Measurements from ENCODE around the gene PDLIM3. TPM values are rescaled to one million over a fixed set of nuclear protein-coding genes. Genes with fewer than 3 reads are reported as not detected.
A peak's percentile ranks its signal among the peaks of the same experiment; 100 is the strongest.

Gene PDLIM3
- total and polyA plus RNA-seq, 2 experiments from 2014 or later = 8.5 to 18.0 TPM

DNA sequence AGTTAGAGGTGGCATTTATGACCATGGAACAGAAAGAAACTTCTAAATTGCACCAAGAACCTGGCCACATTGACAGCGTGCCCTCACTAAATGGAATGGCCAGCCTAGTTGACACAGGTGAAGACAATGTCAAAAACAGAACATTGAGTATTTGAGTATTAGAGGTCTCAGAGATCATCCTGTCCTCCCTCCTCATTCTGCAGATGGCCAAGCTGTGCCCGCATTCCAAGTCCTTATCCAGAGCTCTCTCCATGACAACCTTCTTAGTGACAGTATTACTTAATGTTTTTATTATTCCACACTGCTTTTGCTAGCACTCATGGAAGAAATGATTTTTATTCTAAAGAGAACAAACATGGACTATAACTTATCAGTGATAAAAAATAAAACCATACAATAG, 53.9 kb downstream of the PDLIM3 start (continued):
- TF ChIP-seq, protein P1, sequence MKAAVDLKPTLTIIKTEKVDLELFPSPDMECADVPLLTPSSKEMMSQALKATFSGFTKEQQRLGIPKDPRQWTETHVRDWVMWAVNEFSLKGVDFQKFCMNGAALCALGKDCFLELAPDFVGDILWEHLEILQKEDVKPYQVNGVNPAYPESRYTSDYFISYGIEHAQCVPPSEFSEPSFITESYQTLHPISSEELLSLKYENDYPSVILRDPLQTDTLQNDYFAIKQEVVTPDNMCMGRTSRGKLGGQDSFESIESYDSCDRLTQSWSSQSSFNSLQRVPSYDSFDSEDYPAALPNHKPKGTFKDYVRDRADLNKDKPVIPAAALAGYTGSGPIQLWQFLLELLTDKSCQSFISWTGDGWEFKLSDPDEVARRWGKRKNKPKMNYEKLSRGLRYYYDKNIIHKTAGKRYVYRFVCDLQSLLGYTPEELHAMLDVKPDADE (IDR thresholded peaks at IDR 0.05) = no peak
- TF ChIP-seq STAT1 (IDR thresholded peaks at IDR 0.05; ENCODE audit: unreplicated experiment) = no peak
- no peak for TF ChIP-seq NANOG (IDR thresholded peaks at IDR 0.05; ENCODE audit: borderline replicate concordance)

DNA sequence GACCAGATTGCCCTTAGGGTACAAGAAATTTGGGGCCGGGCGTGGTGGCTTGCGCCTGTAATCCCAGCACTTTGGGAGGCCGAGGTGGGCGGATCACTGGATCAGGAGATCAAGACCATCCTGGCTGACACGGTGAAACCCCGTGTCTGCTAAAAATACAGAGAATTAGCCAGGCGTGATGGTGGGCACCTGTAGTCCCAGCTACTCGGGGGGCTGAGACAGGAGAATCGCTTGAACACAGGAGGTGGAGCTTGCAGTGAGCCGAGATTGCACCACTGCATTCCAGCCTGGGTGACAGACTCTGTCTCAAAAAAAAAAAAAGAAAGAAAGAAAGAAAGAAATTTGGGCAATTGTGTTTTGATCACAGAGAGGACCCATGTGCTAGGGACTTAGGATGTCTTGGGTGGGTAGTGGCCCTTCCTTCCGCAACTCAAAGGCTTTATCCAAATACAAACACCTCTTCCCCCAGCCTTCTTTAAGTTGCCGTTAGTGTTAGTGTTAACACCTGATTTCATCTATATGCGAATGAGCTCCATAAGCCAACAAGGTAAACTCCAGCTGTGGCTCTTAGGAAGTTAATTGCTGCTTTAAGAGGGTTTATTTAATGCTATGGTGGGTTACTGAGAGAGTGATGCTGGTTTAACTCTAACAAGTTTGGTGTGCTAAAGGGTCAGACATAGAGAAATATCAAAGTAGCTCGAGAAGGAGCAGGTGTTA, 55.1 kb downstream of the PDLIM3 start:
- H3K27ac Mint-ChIP-seq = no peak overlapping the region
- H3K4me1 Mint-ChIP-seq = peaks cover 11% of the 10 kb centered on the region
- H3K79me2 ChIP-seq (replicated peaks; ENCODE audit: insufficient read depth) = no peaks in the 10 kb centered on the region
- H3K27me3 ChIP-seq (ENCODE audit: insufficient read depth) = peaks cover 67% of the 10 kb centered on the region
- peaks cover 46% of the 10 kb centered on the region for H3K27me3 Mint-ChIP-seq (ENCODE audit: insufficient read depth, low read depth, poor library complexity)
- no peaks in the 10 kb centered on the region; the same call in 1 of the 2 replicates for H3K4me1 ChIP-seq (ENCODE audit: insufficient read depth)
- H2AFZ ChIP-seq = no peak overlapping the region
- H3K27ac ChIP-seq (ENCODE audit: low read depth) = no peak overlapping the region
- no peaks in the 10 kb centered on the region for H3K9me3 Mint-ChIP-seq
- H3K4me2 ChIP-seq = peak overlapping the region; percentile 40; the same call in 1 of the 2 replicates
- H3K4me3 Mint-ChIP-seq = no peak overlapping the region
- no peak overlapping the region for H3K4me3 ChIP-seq
- H3K36me3 Mint-ChIP-seq (ENCODE audit: low read depth) = no peaks in the 10 kb centered on the region
- no peaks in the 10 kb centered on the region for H3K36me3 ChIP-seq (ENCODE audit: insufficient read depth)
- ATAC-seq (peak; percentile 81), DNase-seq (ENCODE audit: low spot score) (peak; percentile 44)
- H3K9me2 ChIP-seq (ENCODE audit: insufficient read depth) = no peaks in the 10 kb centered on the region
- no peaks in the 10 kb centered on the region for H3F3A ChIP-seq (replicated peaks; ENCODE audit: low read depth)
- TF ChIP-seq, protein P2, sequence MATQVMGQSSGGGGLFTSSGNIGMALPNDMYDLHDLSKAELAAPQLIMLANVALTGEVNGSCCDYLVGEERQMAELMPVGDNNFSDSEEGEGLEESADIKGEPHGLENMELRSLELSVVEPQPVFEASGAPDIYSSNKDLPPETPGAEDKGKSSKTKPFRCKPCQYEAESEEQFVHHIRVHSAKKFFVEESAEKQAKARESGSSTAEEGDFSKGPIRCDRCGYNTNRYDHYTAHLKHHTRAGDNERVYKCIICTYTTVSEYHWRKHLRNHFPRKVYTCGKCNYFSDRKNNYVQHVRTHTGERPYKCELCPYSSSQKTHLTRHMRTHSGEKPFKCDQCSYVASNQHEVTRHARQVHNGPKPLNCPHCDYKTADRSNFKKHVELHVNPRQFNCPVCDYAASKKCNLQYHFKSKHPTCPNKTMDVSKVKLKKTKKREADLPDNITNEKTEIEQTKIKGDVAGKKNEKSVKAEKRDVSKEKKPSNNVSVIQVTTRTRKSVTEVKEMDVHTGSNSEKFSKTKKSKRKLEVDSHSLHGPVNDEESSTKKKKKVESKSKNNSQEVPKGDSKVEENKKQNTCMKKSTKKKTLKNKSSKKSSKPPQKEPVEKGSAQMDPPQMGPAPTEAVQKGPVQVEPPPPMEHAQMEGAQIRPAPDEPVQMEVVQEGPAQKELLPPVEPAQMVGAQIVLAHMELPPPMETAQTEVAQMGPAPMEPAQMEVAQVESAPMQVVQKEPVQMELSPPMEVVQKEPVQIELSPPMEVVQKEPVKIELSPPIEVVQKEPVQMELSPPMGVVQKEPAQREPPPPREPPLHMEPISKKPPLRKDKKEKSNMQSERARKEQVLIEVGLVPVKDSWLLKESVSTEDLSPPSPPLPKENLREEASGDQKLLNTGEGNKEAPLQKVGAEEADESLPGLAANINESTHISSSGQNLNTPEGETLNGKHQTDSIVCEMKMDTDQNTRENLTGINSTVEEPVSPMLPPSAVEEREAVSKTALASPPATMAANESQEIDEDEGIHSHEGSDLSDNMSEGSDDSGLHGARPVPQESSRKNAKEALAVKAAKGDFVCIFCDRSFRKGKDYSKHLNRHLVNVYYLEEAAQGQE (IDR thresholded peaks at IDR 0.05; ENCODE audit: unreplicated experiment) = no peak
- no peak for TF ChIP-seq EZH2 (IDR thresholded peaks at IDR 0.05; ENCODE audit: low read depth, unreplicated experiment)
- TF ChIP-seq JUNB (IDR thresholded peaks at IDR 0.05; ENCODE audit: unreplicated experiment) = no peak
- peak; percentile 49; the same call in 1 of the 2 replicates for TF ChIP-seq NANOG (IDR thresholded peaks at IDR 0.05; ENCODE audit: borderline replicate concordance)
- TF ChIP-seq, protein P3, sequence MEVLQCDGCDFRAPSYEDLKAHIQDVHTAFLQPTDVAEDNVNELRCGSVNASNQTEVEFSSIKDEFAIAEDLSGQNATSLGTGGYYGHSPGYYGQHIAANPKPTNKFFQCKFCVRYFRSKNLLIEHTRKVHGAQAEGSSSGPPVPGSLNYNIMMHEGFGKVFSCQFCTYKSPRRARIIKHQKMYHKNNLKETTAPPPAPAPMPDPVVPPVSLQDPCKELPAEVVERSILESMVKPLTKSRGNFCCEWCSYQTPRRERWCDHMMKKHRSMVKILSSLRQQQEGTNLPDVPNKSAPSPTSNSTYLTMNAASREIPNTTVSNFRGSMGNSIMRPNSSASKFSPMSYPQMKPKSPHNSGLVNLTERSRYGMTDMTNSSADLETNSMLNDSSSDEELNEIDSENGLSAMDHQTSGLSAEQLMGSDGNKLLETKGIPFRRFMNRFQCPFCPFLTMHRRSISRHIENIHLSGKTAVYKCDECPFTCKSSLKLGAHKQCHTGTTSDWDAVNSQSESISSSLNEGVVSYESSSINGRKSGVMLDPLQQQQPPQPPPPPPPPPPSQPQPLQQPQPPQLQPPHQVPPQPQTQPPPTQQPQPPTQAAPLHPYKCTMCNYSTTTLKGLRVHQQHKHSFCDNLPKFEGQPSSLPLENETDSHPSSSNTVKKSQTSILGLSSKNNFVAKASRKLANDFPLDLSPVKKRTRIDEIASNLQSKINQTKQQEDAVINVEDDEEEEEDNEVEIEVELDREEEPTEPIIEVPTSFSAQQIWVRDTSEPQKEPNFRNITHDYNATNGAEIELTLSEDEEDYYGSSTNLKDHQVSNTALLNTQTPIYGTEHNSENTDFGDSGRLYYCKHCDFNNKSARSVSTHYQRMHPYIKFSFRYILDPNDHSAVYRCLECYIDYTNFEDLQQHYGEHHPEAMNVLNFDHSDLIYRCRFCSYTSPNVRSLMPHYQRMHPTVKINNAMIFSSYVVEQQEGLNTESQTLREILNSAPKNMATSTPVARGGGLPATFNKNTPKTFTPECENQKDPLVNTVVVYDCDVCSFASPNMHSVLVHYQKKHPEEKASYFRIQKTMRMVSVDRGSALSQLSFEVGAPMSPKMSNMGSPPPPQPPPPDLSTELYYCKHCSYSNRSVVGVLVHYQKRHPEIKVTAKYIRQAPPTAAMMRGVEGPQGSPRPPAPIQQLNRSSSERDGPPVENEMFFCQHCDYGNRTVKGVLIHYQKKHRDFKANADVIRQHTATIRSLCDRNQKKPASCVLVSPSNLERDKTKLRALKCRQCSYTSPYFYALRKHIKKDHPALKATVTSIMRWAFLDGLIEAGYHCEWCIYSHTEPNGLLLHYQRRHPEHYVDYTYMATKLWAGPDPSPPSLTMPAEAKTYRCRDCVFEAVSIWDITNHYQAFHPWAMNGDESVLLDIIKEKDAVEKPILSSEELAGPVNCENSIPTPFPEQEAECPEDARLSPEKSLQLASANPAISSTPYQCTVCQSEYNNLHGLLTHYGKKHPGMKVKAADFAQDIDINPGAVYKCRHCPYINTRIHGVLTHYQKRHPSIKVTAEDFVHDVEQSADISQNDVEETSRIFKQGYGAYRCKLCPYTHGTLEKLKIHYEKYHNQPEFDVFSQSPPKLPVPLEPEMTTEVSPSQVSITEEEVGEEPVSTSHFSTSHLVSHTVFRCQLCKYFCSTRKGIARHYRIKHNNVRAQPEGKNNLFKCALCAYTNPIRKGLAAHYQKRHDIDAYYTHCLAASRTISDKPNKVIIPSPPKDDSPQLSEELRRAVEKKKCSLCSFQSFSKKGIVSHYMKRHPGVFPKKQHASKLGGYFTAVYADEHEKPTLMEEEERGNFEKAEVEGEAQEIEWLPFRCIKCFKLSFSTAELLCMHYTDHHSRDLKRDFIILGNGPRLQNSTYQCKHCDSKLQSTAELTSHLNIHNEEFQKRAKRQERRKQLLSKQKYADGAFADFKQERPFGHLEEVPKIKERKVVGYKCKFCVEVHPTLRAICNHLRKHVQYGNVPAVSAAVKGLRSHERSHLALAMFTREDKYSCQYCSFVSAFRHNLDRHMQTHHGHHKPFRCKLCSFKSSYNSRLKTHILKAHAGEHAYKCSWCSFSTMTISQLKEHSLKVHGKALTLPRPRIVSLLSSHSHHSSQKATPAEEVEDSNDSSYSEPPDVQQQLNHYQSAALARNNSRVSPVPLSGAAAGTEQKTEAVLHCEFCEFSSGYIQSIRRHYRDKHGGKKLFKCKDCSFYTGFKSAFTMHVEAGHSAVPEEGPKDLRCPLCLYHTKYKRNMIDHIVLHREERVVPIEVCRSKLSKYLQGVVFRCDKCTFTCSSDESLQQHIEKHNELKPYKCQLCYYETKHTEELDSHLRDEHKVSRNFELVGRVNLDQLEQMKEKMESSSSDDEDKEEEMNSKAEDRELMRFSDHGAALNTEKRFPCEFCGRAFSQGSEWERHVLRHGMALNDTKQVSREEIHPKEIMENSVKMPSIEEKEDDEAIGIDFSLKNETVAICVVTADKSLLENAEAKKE (CRISPR knock-in tag; IDR thresholded peaks at IDR 0.05) = no peak
- TF ChIP-seq, protein P1 (IDR thresholded peaks at IDR 0.05) = no peak
- TF ChIP-seq ZNF114 (CRISPR knock-in tag; IDR thresholded peaks at IDR 0.05) = no peak
- no peaks in the 10 kb centered on the region for H4K20me1 ChIP-seq (replicated peaks; ENCODE audit: insufficient read depth)

All from GM23338 (cell line).